GM21515 (cell line): ENCODE measurements around the gene COL6A2.

Experiments used
- ATAC-seq: cut with Tn5 transposase; IDR thresholded peaks from one replicate; pipeline ENCODE4 v1.9.1; 2021; ENCODE audit not compliant: unreplicated experiment

Gene COL6A2

DNA sequence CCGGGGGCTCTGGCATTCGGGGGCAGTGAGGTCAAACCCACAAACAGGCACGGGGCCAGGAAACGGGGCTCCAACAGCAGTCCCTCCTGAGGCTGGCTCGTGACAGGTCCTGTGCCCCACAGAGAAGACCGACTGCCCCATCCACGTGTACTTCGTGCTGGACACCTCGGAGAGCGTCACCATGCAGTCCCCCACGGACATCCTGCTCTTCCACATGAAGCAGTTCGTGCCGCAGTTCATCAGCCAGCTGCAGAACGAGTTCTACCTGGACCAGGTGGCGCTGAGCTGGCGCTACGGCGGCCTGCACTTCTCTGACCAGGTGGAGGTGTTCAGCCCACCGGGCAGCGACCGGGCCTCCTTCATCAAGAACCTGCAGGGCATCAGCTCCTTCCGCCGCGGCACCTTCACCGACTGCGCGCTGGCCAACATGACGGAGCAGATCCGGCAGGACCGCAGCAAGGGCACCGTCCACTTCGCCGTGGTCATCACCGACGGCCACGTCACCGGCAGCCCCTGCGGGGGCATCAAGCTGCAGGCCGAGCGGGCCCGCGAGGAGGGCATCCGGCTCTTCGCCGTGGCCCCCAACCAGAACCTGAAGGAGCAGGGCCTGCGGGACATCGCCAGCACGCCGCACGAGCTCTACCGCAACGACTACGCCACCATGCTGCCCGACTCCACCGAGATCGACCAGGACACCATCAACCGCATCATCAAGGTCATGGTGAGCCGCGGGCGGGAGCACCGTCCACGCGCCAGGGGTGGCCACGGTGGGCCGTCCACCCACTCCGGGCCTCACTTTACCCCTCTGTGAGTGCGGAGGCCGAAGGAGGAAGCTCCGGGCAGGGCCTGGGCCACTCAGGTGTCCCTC, 14.2 kb downstream of the COL6A2 start:
- no peak for ATAC-seq

DNA sequence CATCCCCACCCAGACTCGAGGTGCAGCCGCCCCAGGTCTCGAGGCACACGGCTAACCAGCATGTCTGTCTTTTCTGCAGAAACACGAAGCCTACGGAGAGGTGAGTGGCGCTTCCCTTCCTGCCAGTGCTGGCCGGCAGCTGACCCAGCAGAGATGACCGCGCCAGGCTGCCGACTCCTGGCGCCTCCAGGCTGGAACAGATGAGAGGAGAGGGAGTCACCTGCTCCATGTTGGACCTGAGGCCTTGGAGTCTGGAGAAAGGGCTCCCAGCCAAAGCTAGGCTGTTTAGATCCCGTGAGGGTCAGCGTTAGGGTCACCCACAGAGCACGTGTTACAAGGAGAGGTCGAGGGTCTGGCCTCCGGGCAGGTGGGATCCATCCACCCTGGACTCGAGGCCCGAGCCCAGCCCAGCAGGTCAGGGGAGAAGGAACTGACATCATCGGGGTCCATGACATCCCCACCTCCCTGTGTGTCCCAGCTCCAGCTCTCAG, 14.9 kb downstream of the COL6A2 start:
- ATAC-seq, result no peak

DNA sequence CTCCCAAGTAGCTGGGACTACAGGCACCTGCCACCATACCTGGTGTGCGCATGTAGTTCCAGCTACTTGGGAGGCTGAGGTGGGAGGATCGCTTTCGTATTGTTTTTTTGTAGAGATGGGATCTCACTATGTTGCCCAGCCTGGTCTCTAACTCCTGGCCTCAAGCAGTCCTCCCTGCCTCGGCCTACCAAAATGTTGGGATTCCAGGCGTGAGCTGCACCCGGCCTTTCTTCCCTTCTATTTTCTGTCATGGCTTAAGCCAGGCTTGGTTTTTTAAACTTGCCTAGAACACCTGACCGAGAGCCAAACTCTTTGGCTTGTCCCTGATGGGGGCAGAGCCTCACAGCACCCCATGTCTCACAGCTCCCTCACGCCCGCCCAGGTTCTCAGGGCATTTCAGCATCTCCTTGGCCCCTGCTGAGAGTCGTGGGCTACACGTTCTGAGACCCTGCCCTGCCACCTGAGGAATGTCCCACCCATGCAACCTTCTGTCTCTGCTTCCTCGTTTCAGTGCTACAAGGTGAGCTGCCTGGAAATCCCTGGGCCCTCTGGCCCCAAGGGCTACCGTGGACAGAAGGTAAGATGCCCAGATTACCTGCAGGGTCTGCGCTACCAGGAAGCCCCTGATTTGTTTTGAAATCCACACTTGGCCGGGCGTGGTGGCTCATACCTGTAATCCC, 15.7 kb downstream of the COL6A2 start:
- ATAC-seq, result no peak

DNA sequence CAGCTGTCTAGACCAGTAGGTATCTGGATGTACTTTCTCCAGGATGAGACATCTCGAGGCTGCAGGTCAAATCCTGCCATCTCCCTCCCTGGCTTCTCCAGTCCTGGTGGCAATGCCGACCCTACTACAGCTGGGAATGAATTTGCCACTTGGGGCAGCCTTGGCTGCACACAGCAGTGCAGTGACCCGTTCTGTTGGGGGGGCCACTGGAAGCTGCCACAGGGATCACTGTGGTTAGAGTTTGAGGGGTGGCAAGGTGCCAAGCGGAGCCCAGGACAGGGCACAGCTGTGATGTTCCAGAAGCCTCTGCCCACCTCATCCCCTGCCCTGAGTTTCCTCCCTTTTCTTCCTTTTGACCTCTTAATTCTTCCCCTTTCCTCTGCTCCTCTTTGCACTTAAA, 17.1 kb downstream of the COL6A2 start:
- no peak for ATAC-seq

DNA sequence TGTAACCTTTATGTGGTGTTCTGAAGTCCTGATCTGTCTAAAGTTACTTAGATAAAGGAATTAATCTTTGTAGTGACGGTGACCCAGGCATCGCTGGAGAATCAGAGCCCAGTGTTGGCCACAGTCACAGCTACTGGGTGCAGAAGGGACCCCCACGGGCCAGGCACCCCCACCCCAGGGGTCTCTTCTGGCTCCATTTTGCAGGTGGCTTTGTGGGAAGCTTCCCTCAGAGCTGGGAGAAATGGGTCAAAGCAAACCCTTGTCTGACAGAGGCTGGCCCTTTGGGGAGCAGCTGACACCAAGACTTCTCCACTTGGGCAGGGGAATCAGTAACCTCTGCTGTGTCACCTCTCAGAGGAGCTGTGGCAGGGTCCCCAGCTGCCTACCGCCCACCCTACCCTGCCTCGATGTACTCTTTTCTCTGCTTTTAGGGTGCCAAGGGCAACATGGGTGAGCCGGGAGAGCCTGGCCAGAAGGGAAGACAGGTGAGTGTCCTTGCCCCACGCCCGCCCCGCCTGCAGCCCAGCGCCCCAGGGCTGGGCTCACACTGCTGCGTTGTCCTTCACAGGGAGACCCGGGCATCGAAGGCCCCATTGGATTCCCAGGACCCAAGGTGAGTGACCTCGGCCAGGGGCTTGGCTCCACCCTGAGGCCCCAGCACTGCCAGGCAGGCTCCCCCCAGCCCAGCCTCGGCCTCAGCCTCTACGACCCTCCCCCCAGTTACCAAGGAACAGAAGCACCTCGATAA, 17.7 kb downstream of the COL6A2 start:
- ATAC-seq, result no peak

DNA sequence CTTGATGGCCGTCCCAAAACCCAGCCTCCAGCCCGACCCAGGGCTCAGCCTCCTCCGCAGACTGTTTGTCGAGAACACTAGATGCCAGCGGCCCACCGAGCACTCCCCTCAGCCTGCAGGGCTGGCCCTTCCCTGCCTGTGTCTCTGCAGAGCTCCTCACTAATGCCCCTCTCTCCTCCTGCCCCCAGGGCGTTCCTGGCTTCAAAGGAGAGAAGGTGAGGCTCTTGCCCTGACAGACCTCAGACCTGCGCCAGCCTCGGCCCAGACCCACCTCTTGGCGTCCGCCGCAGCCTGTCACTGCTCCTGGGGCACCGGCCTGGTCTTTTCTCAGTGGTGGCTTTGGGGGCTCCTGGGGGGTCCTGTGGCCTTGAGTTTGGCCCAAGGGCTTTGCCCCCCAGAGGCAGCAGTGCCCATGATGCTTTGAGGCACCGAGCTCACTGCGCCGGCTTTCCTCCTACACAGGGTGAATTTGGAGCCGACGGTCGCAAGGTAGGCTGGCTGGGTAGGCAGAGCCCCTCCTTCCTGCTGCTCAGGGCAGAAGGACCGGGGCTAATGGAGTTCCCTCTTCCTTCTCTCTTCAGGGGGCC, 18.4 kb downstream of the COL6A2 start:
- ATAC-seq, result no peak

DNA sequence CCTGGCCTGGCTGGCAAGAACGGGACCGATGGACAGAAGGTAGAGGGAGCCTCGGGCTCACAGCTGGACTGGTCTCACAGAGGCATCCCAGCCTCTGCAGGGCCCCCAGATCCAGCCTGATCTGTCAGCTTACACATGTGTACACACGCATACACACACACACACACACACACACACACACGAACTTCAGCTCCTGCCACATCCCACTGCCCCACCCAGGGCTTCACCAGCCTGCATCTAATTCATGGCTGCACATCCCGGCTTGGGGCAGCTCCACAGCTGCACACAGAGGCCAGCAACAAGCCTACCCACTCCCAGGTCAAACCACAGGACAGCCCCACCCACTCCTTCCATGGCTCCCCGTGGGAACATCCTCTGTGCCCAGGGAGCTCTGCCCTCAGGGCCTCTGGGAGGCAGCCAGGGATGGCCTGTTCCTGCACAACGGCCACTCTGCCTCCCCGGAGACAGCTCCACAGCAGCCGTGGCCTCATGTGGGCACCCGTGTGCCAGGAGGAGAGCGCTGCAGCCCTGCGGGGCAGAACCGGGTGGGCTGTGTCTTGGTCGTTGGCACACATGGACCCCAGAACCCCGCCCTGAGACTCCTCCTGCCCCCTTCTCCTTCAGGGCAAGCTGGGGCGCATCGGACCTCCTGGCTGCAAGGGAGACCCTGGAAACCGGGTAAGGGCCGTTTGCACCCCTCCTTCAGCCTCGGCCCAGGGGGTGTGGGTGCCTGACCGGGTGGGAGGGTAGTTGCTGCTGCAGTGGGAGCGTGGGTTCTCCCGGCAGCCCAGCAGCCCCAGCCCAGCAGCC, 19.1 kb downstream of the COL6A2 start:
- ATAC-seq, result no peak

DNA sequence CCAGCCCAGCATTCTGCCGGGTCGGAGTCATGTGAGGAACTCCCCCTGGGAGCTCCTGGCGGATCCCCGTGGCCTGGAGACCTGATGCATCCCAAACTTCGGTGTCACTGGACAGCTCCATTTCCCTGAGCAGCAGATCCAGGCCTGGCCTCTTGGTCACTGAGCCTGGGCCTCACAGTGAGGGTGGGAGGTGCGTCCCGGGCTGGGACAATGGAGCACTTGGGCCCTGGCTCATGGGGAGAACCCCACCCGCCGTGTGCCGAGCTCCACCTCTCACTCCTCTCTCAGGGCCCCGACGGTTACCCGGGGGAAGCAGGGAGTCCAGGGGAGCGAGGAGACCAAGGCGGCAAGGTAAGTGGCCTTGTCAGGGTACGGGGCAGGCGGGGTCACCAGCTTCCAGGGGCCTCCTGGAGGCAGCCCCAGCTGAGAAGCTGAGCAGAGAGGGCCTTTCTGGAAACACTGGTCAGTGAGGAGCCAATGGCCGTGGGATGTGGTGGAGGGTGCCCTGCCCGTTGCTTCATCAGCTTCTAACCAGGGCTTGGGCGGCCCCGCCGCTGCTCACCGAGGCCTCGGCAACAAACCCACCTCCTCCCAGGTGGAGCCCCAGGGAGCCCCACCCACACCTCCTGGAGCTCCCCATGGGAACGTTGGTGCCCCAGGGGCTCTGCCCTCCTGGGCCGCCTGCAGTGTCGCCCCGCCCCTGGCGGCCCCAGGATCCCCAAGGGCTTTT, 19.8 kb downstream of the COL6A2 start:
- no peak for ATAC-seq

DNA sequence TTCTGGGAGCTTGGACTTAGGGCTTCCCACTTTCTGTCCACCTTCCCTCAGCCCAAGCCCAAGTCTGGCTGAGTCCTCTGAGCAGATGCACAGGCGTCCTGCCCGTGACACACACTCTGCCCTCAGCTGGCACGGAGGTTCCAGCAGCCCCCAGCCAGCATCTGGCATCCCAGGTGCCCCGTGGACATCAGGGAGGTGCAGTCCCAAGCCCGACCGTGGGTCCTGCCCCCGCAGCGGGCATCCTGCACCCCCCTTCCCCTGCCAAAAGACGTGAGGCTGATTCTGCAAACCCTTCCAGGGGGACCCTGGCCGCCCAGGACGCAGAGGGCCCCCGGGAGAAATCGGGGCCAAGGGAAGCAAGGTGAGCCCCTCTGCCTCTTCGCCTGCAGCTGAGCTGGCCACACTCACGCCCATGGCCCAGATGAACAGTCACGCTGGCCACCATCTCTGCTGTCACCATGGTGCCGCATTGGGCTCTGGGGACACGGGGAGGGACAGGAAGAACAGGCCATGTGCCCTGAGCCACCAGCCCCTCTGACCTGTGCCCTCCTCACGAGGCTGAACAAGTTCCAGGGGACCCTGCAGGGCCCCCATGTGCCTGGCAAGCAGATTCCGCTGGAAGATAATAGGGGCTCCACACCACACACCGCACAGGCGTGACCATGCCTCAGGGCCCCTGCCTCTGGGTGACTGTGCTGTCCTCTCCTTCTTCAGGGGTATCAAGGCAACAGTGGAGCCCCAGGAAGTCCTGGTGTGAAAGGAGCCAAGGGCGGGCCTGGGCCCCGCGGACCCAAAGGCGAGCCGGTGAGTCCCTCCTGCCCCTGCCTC, 20.6 kb downstream of the COL6A2 start:
- ATAC-seq, result no peak

DNA sequence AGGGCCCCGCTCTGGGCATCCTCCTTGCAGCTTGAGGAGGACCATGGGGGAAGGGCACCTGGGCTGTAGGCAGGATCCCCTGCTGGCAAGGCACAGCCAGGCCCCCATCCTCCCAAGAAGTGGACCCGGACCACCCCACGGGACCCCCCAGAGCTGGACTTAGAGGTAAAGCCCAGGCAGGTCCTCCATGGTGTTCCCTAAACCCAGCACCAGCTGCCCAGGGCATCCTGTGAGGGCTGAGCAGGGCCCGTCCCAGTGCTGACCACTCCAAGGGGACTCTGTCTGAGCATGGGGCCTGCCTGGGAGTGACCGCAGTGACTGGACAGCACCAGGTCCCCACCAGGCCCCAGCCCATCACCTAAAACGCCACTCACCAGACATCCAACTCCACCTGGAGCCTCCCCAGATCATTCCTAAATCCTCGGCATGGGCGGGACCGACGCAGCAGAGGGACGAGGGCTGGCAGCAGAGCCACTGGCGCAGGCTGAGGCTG, 21.3 kb downstream of the COL6A2 start:
- no peak for ATAC-seq

DNA sequence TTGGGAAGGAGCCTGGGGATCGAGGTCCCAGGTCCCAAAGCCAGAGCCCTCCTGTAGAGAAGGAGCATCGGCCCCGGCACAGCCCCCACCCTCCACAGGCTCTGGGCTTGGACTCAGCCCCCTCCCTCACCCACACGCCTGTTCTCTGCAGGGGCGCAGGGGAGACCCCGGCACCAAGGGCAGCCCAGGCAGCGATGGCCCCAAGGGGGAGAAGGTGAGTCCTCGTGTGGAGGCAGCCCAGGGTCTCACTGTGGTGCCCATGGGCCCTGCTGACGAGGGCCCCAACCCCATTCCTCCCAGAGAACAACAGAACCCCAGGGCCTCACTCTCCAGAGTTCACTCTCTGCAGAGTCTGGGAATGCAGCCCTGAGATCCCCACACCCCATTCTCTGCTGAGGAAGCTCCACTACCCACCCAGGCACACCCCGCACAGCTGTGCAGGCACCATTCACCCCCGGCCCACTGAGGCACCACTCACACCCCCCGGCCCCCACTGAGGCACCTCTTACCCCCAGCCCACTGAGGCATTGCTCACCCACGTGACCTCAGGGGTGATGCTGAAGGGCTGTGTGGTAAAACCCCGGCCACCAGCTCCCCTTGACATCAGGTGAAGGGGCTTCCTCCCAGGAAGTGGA, 21.8 kb downstream of the COL6A2 start:
- ATAC-seq, result no peak

DNA sequence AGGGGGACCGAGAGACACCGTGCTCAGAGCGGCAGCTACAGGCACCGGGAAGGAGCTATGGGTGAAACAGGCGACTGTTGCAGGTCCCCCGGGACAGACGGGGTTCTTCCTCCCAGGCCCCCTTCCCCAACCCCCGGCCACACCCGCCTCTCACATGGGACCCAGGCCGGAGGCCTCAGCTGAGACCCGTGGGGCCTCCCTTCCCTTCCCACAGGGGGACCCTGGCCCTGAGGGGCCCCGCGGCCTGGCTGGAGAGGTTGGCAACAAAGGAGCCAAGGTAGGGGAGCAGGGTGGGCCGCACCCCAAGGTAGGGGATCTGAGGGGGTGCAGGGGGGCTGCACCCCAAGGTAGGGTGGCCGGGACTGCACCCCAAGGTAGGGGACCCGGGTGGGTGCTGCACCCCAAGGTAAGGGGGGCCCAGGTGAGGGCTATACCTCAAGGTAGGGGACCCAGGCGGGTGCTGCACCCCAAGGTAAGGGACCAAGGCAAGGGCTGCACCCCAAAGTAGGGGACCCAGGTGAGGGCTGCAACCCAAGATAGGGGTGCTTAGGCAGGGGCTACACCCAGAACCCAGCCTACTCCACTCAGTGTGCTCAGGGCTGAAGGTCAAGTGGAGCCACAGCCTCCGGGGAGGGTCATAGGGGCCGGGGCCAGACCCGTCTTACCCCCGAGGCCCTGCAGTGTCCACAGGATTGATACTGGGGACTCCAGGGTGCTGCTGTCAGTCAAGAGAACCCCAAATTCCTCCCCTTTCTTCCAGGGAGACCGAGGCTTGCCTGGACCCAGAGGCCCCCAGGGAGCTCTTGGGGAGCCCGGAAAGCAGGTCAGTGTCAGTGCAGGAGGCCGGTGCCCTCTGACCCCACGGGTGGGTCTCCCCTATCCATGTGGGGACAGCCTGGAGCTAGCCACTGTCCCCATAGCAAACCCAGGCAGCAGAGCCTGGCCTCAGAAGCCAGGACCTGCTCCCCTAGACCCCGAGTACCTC, 22.7 kb downstream of the COL6A2 start:
- ATAC-seq, result no peak

DNA sequence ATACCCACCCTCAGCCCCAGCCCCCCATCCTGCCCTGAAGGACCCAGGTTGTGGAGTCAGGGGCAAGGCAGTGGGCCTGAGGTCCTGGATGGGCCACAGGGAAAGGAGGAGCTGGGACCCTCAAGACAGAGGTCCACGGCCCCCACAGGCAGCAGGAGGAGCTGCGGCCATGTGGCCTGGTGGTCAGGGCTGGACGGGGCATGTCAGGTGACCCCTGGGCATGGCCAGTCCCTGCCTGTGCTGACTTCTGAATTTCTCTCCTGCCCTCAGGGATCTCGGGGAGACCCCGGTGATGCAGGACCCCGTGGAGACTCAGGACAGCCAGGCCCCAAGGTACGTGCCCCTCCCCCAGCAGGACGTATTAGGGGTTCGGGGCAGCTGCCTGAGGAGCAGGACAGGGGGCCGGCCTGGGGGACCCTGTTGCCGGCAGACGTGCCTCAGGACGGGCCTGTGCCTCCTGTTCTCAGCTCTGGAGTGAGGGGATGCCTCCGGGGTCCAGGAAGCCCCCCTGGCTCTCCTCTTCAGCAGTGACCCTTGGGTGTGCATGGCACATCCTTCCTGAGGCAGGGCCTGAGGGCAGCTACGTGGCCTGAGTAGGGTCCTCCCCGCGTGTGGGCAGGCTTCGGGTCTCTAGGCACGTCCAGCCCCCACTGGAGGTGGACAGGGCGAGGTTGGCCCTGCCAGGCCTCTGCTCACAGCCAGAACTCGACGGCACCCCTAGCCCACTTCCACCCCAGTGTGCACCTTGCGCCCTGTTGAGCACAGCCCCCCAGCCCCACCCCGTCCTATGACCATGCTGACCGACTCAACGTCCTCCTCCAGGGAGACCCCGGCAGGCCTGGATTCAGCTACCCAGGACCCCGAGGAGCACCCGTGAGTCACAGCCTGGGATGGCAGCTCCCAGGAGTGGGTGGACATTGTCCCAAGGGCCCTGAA, 23.6 kb downstream of the COL6A2 start:
- no peak for ATAC-seq

DNA sequence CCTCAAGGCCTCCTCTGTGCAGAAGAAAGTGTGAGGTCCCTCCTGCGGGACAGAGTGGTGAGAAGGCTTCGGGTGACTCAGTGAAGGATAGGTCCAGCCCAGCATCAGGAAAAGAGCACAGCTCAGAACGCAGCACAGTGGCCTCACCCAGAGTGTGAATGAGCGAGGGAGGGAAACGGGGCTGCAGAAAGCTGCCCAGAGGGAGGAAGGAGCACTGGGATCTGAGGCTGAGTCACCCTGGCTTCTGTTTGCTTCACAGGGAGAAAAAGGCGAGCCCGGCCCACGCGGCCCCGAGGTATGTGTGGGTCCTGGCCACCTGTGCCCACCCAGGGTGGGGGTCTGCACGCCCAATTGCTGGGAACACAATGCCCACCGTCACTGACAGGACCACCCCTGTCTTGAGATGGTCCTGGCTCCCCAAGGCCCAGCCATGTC, 24.3 kb downstream of the COL6A2 start:
- ATAC-seq, result no peak

DNA sequence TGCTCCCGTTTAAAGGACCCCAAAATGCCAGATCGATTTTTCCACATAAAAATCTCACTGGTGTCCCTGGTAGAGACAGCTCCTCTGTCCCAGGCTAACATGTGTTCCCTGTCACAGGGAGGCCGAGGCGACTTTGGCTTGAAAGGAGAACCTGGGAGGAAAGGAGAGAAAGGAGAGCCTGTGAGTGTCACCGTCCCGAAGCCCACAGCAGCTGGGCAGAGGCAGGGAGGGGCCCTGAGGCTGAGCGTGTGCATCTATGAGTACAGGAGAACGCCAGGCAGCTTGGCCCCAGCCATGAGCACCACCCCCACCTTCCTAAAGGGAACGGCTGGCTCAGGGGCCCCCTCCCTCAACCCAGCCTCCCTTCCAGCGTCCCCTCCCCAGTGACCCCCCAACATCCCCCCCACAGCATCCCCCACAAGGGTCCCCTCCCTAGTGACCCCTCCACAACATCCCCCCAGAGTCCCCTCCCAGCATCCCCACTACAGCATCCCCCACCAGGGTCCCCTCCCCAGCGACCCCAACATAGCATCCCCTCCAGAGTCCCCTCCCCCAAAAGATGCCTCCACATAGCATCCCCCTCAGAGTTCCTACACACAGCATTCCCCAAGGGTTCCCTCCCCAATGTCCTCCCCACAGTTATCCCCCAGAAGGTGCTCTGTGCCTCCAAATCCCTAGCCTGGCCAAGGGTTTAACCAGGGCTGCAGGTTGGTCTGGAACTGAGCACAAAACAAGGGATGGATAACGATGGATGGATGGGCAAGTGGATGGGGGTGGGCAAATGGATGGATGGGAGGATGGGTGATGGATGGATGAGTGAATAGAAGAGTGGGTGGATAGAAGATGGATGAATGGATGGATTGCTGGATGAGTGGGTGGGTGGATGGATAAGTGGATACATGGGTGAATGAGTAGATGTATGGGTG, 25.1 kb downstream of the COL6A2 start:
- ATAC-seq, result no peak
